AG09319 (cell line): Measurements from ENCODE around the gene CCDC33.

ENCODE experiments used
- DNase-seq: peaks from one replicate; pipeline ENCODE4 v3.0.0-alpha.2; 2010; ENCODE audit warnings: low read depth; ENCODE audit errors: extremely low read depth
- CTCF ChIP-seq: IDR thresholded peaks from 2 replicates; pipeline ENCODE4 v1.5.1; 2011; ENCODE audit warnings: low read depth, mild to moderate bottlenecking, inconsistent platforms, low read length, moderate library complexity

The CCDC33 gene

GRCh38 chr15:74251131-74251811 is 15.1 kb downstream of the CCDC33 start:
- TF ChIP-seq CTCF: no peak
- no peak for DNase-seq

DNA sequence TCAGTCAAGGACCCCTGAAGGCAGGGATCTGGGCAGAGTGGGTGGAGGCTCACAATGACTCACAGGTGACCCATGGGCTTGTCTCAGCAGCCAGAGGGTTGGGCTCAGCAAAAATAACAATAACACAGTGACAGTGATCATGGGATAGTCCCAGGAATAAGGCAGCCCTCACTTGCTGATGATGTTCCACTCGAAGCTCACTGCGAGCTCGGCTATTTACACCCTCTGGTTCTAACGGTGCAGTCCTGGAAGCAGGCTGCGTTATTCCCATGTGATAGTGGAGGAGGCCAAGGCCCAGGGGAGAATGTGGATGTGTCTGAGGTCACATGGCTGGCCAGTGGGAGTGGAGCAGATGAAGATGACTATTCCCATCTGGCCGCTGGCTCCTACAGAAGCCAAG is 16.2 kb downstream of the CCDC33 start:
- TF ChIP-seq CTCF: no peak
- no peak for DNase-seq

- no peak for TF ChIP-seq CTCF
- DNase-seq: no peak
Observed at GRCh38 chr15:74252721-74253120, 16.6 kb downstream of the CCDC33 start.

DNA sequence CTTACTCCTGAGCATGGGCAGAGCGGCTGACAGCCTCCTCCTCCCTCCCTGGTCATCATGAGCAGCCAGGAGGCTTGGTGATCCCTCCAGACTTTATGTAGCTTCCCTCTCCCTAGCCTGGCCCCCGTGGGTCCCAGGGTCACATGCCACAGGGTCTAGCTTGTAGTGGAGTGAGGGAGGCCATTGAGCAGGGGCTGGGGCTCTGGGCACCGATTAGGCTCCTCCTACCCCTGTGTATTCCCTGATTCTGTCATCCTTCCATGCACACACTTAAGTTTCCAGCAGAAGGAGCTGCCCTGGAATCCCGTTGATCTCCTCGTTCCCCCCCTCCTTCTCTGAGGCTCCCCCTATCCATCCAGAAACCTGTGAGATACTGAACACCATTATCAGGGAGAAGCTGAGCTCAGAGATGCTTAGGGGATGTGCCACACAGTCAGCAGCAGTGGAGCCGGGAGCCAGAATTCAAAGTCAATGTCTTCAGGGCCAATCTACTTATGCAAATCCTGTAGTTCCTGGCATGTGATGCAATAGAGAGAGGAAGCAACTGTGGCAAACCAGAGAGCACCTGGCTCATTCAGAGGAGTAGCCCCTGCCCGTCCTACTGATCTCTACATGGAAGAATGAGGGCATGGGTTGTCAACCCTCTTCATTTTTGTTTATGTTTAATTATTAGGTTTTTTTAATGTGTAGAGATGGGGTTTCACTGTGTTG is 17.2 kb downstream of the CCDC33 start:
- TF ChIP-seq CTCF: no peak
- DNase-seq: no peak

GRCh38 chr15:74257105-74257504 is 21.0 kb downstream of the CCDC33 start:
- no peak for TF ChIP-seq CTCF
- no peak for DNase-seq

DNA sequence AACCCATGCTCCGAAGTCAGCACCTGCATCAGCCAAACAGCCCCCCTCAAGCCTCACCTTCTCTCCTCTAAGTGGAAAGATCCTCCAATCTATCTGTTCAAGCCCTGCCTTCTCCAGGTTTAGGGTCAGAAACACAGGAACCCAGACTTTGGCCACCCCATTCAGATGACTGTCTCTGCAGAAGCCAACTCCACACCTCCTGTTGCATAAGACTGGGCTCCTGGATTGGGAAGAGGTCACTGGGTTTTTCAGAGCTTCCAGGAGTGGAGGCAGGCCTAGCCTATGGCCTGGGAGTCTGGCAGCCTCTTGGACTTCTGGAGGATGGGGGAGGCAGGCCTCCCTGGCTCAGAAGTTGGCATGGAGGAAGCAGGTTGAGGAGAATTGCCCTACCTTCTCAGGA is 21.5 kb downstream of the CCDC33 start:
- DNase-seq: no peak
- TF ChIP-seq CTCF: no peak

DNA sequence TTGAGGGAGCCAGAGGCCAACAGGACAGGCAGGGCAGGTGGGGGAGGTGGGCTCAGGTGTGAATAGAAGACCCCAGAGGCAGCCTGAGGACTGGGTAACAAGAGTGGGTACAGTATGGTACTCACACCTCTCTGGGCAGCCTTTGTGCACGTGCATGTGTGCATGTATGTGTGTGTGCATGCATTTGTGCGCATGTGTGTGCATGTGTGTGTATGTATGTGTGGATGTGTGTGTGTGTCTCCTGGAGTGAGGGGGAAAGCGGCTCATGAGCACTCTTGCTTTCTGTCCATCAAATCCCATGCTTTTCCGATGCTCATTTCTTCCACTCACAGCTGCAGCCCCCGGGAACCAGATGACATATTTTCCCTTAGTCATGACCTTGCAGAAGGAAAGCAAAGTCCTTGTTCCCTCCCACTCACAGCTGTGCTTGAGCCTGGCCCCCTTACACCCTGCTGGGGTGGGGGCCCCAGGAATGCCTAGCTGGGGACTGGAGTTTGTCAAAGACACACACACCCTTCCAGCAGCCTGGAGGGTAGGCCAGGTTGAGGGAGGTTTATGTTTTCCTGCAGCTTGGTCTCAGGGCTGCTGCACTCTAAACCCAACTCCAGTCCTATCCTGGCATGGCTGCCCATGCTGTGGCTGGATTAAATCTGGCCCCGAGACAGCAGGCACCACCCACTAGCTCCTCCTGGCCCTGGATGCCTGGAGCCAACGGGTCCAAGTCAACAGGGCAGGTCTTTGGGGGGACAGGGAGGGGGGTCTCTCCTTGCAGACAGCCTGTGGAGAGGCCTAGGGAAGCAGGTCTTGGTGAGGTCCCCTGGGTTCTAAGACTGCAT is 22.5 kb downstream of the CCDC33 start:
- DNase-seq: no peak
- TF ChIP-seq CTCF: no peak
